ENCODE results near the gene RNF19B.

Gene RNF19B

DNA sequence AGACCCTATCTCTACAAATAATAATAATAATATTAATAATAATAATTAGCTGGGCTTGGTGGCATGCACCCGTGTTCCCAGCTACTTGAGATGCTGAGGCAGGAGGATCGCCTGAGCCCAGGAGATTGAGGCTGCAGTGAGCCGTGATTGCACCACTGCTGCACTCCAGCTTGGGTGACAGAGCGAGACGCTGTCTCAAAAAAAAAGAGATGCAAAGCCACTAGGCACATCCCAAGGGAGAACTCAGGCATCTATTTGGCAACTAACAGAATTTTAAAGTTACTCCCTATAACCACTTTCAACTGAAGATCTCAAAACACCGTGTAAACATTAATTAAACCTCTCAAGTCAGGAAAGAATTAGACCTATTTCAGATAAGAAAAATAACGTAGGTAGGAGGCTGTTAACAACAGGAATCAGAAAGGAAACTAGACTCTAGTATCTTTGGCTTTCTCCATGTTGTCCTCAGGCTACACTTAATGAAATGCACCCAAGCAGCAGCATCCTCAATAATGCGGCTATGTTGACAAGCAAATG, 3.7 kb downstream of the RNF19B start:
- H3K9me3 ChIP-seq (replicated peaks; ENCODE audit: low read length): no peaks in the 10 kb centered on the region
- H3K27me3 ChIP-seq (ENCODE audit: control insufficient read depth, insufficient read depth, low read length): no peaks in the 10 kb centered on the region
- H3K4me2 ChIP-seq (ENCODE audit: low read length): no peak overlapping the region
- no peak overlapping the region for H3K4me3 ChIP-seq (ENCODE audit: low read length)
- no peak overlapping the region for H3K9ac ChIP-seq (ENCODE audit: low read depth, low read length)
- H3K4me1 ChIP-seq (ENCODE audit: control insufficient read depth, insufficient read depth, low read length): peaks cover 12% of the 10 kb centered on the region
- no peaks in the 10 kb centered on the region for H3K36me3 ChIP-seq (ENCODE audit: insufficient read depth, low read length)

DNA sequence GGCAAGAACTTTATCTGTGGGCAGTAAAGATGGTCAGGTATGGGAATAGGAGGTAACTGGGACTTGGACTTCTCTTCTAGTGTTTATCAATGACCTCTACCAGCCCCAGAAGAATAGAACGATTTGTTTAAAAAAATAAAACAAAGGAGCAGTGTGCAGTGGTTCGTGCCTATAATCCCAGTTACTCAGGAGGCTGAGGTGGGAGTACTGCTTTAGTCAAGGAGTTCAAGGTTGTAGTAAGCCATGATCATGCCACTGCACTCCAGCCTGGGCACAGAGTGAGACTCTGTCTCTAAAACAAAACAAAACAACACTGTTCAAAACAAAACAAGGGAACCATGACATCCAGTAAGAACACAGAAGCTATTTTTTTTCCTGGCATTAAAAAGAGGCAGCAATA, 4.3 kb downstream of the RNF19B start:
- Histone ChIP-seq H3K9ac (ENCODE audit: low read depth, low read length) (no peak overlapping the region), H3K4me1 (ENCODE audit: control insufficient read depth, insufficient read depth, low read length) (peaks cover 12% of the 10 kb centered on the region), H3K27me3 (ENCODE audit: control insufficient read depth, insufficient read depth, low read length) (no peaks in the 10 kb centered on the region), H3K36me3 (ENCODE audit: insufficient read depth, low read length) (no peaks in the 10 kb centered on the region), H3K9me3 (replicated peaks; ENCODE audit: low read length) (no peaks in the 10 kb centered on the region), H3K4me3 (ENCODE audit: low read length) (no peak overlapping the region), H3K4me2 (ENCODE audit: low read length) (no peak overlapping the region)

DNA sequence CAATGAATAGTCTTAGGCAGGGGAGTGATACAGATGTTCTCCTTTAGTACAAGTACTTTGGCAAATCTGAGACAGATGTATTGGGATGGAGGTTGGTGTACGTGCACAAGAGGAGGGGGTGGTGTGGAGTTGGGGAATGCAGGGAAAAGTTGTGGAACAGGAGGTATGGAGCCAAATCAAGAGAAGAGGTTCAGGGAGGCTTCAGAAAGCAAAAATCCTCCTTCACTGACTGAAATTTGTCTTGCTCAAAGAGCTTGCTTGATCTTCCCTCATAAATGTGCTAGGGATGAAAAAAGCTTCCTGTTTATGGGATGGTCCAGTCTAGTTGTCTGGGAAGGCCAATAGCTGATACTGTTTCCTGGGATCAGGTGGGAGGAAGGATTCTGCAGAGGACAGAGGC, 5.8 kb downstream of the RNF19B start:
- H3K36me3 ChIP-seq (ENCODE audit: insufficient read depth, low read length): no peaks in the 10 kb centered on the region
- no peaks in the 10 kb centered on the region for H3K27me3 ChIP-seq (ENCODE audit: control insufficient read depth, insufficient read depth, low read length)
- no peaks in the 10 kb centered on the region for H3K9me3 ChIP-seq (replicated peaks; ENCODE audit: low read length)
- H3K9ac ChIP-seq (ENCODE audit: low read depth, low read length): no peak overlapping the region
- no peak overlapping the region for H3K4me3 ChIP-seq (ENCODE audit: low read length)
- H3K4me1 ChIP-seq (ENCODE audit: control insufficient read depth, insufficient read depth, low read length): peaks cover 16% of the 10 kb centered on the region
- no peak overlapping the region for H3K4me2 ChIP-seq (ENCODE audit: low read length)

DNA sequence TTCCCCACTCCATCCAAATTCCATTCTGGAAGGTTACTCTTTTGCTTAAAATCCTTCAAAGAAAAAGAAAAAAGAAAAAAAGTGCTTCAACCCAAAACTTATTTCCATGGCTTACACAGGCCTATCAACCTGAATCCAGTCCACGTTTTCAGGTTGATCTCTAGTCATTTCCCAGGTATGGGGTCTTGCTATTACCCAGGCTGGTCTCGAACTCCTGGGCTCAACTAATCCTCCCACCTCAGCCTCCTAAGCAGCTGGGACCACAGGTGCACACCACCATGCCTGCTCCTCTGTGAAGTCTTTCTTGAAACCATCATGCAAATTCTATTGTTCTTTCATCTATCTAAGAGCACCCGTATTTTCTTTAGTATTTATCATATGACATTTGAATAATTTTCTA, 7.6 kb downstream of the RNF19B start:
- no peak overlapping the region for H3K4me2 ChIP-seq (ENCODE audit: low read length)
- H3K4me3 ChIP-seq (ENCODE audit: low read length): no peak overlapping the region
- H3K9me3 ChIP-seq (replicated peaks; ENCODE audit: low read length): no peaks in the 10 kb centered on the region
- H3K4me1 ChIP-seq (ENCODE audit: control insufficient read depth, insufficient read depth, low read length): peaks cover 15% of the 10 kb centered on the region
- no peaks in the 10 kb centered on the region for H3K27me3 ChIP-seq (ENCODE audit: control insufficient read depth, insufficient read depth, low read length)
- no peaks in the 10 kb centered on the region for H3K36me3 ChIP-seq (ENCODE audit: insufficient read depth, low read length)
- no peak overlapping the region for H3K9ac ChIP-seq (ENCODE audit: low read depth, low read length)

DNA sequence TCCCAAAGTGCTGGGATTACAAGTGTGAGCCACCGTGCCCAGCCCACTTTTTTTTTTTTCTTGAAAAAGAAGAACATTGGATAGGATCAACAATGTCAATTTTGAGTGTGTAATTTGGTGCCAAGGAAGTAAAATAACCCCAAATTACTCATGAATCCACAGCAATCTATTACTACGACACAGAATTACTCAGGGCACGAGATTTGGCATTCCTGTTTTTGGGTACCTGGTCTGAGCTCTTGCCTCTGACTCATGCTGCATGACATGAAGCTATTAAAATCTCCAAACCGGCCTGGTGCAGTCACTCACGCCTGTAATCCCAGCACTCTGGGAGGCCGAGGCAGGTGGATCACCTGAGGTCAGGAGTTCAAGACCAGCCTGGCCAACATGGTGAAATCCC, 10.4 kb downstream of the RNF19B start:
- no peak overlapping the region for H3K9ac ChIP-seq (ENCODE audit: low read depth, low read length)
- H3K36me3 ChIP-seq (ENCODE audit: insufficient read depth, low read length): no peaks in the 10 kb centered on the region
- H3K4me2 ChIP-seq (ENCODE audit: low read length): no peak overlapping the region
- no peaks in the 10 kb centered on the region for H3K27me3 ChIP-seq (ENCODE audit: control insufficient read depth, insufficient read depth, low read length)
- no peak overlapping the region for H3K4me3 ChIP-seq (ENCODE audit: low read length)
- H3K9me3 ChIP-seq (replicated peaks; ENCODE audit: low read length): no peaks in the 10 kb centered on the region
- peaks cover 21% of the 10 kb centered on the region for H3K4me1 ChIP-seq (ENCODE audit: control insufficient read depth, insufficient read depth, low read length)

DNA sequence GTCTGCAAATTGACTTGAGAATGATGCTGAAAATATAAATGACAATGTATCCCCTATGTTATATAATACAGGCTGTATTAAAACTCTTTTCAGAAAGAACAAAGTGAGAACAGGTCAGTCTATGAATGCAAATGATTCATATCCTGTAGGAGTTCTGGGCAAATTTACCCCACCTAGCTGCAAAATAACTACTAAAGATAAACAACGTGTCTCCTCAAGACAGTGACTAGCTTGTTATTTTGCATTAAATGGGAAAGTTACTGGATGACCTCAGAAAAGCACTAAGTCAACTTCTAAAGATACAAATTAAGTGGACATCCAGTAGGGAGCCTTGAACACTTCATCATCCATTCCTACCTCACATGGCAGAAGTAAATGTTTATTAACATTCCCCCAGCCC, 11.1 kb downstream of the RNF19B start:
- Histone ChIP-seq H3K36me3 (ENCODE audit: insufficient read depth, low read length) (no peaks in the 10 kb centered on the region), H3K27me3 (ENCODE audit: control insufficient read depth, insufficient read depth, low read length) (no peaks in the 10 kb centered on the region), H3K4me3 (ENCODE audit: low read length) (no peak overlapping the region), H3K9me3 (replicated peaks; ENCODE audit: low read length) (no peaks in the 10 kb centered on the region), H3K4me1 (ENCODE audit: control insufficient read depth, insufficient read depth, low read length) (peaks cover 28% of the 10 kb centered on the region), H3K9ac (ENCODE audit: low read depth, low read length) (no peak overlapping the region), H3K4me2 (ENCODE audit: low read length) (no peak overlapping the region)

DNA sequence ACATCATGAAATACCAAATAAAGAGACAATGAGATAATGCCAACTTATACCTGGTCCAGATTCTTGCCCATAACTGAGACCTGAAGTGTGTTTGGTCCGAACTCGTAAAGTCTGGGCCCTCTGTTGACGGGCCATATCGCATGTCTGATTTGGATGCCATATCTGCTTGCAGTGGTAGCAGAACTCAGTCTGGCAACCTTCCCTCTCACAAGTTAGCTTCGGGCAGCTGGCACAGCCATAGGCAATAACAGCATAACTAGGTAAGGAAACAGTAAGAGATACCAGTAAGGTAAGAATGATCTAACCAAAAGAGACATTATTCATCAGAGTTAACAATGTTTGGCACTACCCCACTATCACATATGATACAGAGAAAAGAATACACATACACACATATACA, 15.1 kb downstream of the RNF19B start:
- H3K4me3 ChIP-seq (ENCODE audit: low read length): no peak overlapping the region
- H3K9me3 ChIP-seq (replicated peaks; ENCODE audit: low read length): no peaks in the 10 kb centered on the region
- H3K36me3 ChIP-seq (ENCODE audit: insufficient read depth, low read length): peaks cover 17% of the 10 kb centered on the region
- no peak overlapping the region for H3K9ac ChIP-seq (ENCODE audit: low read depth, low read length)
- no peaks in the 10 kb centered on the region for H3K27me3 ChIP-seq (ENCODE audit: control insufficient read depth, insufficient read depth, low read length)
- no peak overlapping the region for H3K4me2 ChIP-seq (ENCODE audit: low read length)
- peaks cover 33% of the 10 kb centered on the region for H3K4me1 ChIP-seq (ENCODE audit: control insufficient read depth, insufficient read depth, low read length)

DNA sequence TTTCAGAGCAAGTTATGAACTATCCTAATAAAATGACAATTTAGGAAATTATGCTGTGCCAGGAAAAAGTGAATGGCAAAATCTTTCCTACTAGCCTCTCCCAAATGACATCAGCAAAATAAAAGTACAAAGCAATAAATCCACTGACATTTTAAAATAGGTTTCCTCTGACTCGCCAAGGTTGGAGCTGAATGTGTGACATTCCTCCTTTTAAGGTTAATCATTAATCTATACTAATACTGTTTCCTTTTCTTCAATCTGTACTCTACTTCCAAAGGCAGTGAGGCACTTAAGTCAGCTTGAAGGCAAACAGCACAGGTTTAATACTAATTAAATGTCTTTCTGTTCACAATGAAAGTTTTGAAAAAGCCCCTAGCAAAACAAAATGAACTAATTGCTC, 15.7 kb downstream of the RNF19B start:
- H3K4me1 ChIP-seq (ENCODE audit: control insufficient read depth, insufficient read depth, low read length): peaks cover 29% of the 10 kb centered on the region
- peaks cover 22% of the 10 kb centered on the region for H3K36me3 ChIP-seq (ENCODE audit: insufficient read depth, low read length)
- no peak overlapping the region for H3K9ac ChIP-seq (ENCODE audit: low read depth, low read length)
- no peaks in the 10 kb centered on the region for H3K9me3 ChIP-seq (replicated peaks; ENCODE audit: low read length)
- H3K4me3 ChIP-seq (ENCODE audit: low read length): no peak overlapping the region
- peak overlapping the region; percentile 11 for H3K4me2 ChIP-seq (ENCODE audit: low read length)
- H3K27me3 ChIP-seq (ENCODE audit: control insufficient read depth, insufficient read depth, low read length): no peaks in the 10 kb centered on the region

DNA sequence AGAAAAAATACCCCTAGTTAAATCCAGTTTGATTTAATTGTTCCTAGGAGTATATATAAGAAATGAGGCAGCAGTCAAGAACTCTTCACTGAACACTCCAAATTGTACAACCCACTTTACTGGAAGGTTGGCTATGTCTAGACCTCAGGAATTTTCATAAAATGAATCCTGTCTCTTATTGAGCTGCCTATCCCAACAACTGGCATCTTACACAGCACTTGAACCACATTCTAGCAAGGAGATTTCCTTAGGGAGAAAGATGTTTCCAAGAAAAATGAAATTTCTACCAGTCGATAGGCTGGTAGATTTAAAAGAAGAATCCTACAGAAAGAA, 16.3 kb downstream of the RNF19B start:
- no peaks in the 10 kb centered on the region for H3K9me3 ChIP-seq (replicated peaks; ENCODE audit: low read length)
- H3K9ac ChIP-seq (ENCODE audit: low read depth, low read length): peak overlapping the region; percentile 24
- peaks cover 24% of the 10 kb centered on the region for H3K4me1 ChIP-seq (ENCODE audit: control insufficient read depth, insufficient read depth, low read length)
- H3K4me3 ChIP-seq (ENCODE audit: low read length): no peak overlapping the region
- H3K36me3 ChIP-seq (ENCODE audit: insufficient read depth, low read length): peaks cover 25% of the 10 kb centered on the region
- peak overlapping the region; percentile 11 for H3K4me2 ChIP-seq (ENCODE audit: low read length)
- H3K27me3 ChIP-seq (ENCODE audit: control insufficient read depth, insufficient read depth, low read length): no peaks in the 10 kb centered on the region

DNA sequence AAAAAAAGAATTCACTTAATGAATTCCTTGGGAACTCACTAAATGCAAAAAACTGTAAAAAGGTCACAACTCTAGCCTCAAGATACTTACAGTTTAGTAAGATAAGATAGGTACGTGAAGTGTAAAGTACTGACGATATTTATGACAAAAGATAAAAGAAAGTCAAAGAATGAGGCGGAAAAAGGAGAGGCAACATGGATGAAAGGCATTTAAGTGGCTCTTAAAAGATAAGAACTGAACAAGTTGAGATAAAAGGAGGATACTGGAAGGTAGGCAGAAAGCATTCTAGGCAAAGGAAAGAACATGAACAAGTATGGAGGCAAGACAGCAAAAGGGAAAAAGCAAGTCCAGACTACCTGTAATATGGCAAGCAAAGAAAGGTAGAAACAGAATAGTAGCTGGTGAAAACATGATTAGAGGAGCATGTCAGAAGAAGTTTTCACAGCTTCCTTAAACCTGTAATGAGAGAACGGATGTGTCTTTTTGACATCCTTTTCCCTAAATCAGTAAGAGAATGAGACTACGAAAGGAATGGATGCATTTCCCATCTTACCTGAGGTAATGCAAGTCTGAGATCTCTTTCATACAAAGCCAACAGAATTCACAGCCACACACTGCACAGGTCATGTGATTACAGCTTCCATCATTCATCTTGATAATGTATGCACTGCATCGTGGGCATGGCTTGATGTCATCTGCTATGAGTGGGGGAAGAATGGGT, 16.8 kb downstream of the RNF19B start:
- Histone ChIP-seq H3K4me2 (ENCODE audit: low read length) (no peak overlapping the region), H3K4me3 (ENCODE audit: low read length) (no peak overlapping the region), H3K36me3 (ENCODE audit: insufficient read depth, low read length) (peaks cover 25% of the 10 kb centered on the region), H3K9me3 (replicated peaks; ENCODE audit: low read length) (no peaks in the 10 kb centered on the region), H3K27me3 (ENCODE audit: control insufficient read depth, insufficient read depth, low read length) (no peaks in the 10 kb centered on the region), H3K9ac (ENCODE audit: low read depth, low read length) (no peak overlapping the region), H3K4me1 (ENCODE audit: control insufficient read depth, insufficient read depth, low read length) (peaks cover 19% of the 10 kb centered on the region)

DNA sequence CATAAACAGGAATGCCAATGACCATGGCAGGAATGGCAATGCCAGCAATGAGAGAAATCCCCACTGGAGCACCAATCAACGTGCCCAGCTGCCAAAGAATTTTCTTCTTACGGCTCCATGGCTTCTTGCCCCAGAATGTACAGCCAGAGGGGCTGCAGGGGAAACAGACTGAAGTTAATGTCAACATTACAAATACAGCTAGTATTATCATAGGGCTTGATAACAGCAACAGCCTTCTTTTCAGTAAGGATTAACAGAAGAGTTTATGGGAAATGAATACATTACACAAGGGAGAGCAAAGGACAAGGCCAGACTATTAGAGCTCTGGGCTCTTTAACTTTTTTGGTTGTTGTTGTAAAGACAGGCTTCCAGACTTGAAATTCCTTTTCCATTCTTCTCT, 18.2 kb downstream of the RNF19B start:
- H3K9ac ChIP-seq (ENCODE audit: low read depth, low read length): no peak overlapping the region
- no peak overlapping the region for H3K4me3 ChIP-seq (ENCODE audit: low read length)
- H3K9me3 ChIP-seq (replicated peaks; ENCODE audit: low read length): no peaks in the 10 kb centered on the region
- H3K36me3 ChIP-seq (ENCODE audit: insufficient read depth, low read length): peaks cover 30% of the 10 kb centered on the region
- peaks cover 18% of the 10 kb centered on the region for H3K4me1 ChIP-seq (ENCODE audit: control insufficient read depth, insufficient read depth, low read length)
- H3K4me2 ChIP-seq (ENCODE audit: low read length): no peak overlapping the region
- no peaks in the 10 kb centered on the region for H3K27me3 ChIP-seq (ENCODE audit: control insufficient read depth, insufficient read depth, low read length)

DNA sequence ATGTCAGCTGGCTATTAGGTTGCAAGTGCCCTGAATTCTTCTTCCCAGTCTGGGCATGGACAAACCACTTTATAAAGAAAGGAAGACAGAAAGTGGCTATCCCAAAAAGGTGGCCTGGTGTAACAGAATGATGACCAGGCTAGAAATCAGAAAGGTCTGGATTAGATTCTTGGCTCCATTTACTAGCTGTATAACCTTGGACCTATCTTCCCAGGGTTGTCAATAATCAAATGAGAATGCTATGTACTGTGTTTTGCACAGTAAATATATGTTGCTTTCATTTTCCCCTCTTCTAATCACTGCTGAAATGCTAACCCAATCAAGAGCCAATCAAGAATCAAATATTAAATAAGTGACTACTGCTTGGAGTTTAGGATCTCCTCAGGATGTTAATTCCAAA, 20.4 kb downstream of the RNF19B start:
- H3K36me3 ChIP-seq (ENCODE audit: insufficient read depth, low read length): peaks cover 30% of the 10 kb centered on the region
- H3K4me2 ChIP-seq (ENCODE audit: low read length): no peak overlapping the region

More for the DNA sequence above, 20.4 kb downstream of the RNF19B start:
- Histone ChIP-seq H3K4me3 (ENCODE audit: low read length) (no peak overlapping the region), H3K9me3 (replicated peaks; ENCODE audit: low read length) (no peaks in the 10 kb centered on the region), H3K27me3 (ENCODE audit: control insufficient read depth, insufficient read depth, low read length) (no peaks in the 10 kb centered on the region), H3K9ac (ENCODE audit: low read depth, low read length) (no peak overlapping the region), H3K4me1 (ENCODE audit: control insufficient read depth, insufficient read depth, low read length) (peaks cover 32% of the 10 kb centered on the region)

All from skeletal muscle satellite cell (primary cell).